Endothelial cell (in vitro differentiated cells): ENCODE data around the gene C8A. TPM values are rescaled to one million over a fixed set of nuclear protein-coding genes. Genes with fewer than 3 reads are reported as not detected.

Experiments
- DNase-seq: peaks from one replicate; pipeline ENCODE4 v3.0.0; 2021; ENCODE audit warnings: low spot score
- H3K27ac Mint-ChIP-seq: one replicate; pipeline ENCODE4 v1.8.0; 2021; ENCODE audit warnings: mixed read lengths, inconsistent platforms; ENCODE audit not compliant: unreplicated experiment
- H3K27me3 Mint-ChIP-seq: one replicate; pipeline ENCODE4 v1.8.0; 2021; ENCODE audit warnings: mild to moderate bottlenecking, moderate library complexity, mixed read lengths, inconsistent platforms; ENCODE audit not compliant: unreplicated experiment
- H3K36me3 Mint-ChIP-seq: one replicate; pipeline ENCODE4 v1.8.0; 2021; ENCODE audit warnings: mild to moderate bottlenecking, low read depth, mixed read lengths, inconsistent platforms; ENCODE audit not compliant: unreplicated experiment
- H3K4me1 Mint-ChIP-seq: one replicate; pipeline ENCODE4 v1.8.0; 2021; ENCODE audit warnings: mild to moderate bottlenecking, mixed read lengths, inconsistent platforms; ENCODE audit not compliant: unreplicated experiment
- H3K4me3 Mint-ChIP-seq: one replicate; pipeline ENCODE4 v1.8.0; 2021; ENCODE audit warnings: mild to moderate bottlenecking, mixed read lengths, inconsistent platforms; ENCODE audit not compliant: unreplicated experiment
- H3K9me3 Mint-ChIP-seq: one replicate; pipeline ENCODE4 v1.8.0; 2021; ENCODE audit warnings: mixed read lengths, inconsistent platforms; ENCODE audit not compliant: unreplicated experiment
- CTCF ChIP-seq: fragments of 200-600 bp; sonication (generic); IDR thresholded peaks from one replicate; pipeline ENCODE4 v1.5.0; 2021; ENCODE audit warnings: antibody characterized with exemption; ENCODE audit not compliant: unreplicated experiment
- total RNA-seq: library from RNA; stranded (reverse); fragmentation: NEBNext Ultra II Directional; extraction: Animal tissue kit (Norgen Biotek cat#: 25700); gene quantifications from one replicate; pipeline ENCODE4 v1.2.1, GENCODE V29; 2021; ENCODE audit not compliant: unreplicated experiment

Gene C8A
- total RNA-seq, 1 donor from 2014 or later: not detected

GRCh38 chr1:56938646-56939045 is 84.0 kb downstream of the C8A start:
- no peak overlapping the region for H3K4me3 Mint-ChIP-seq
- H3K4me1 Mint-ChIP-seq: no peaks in the 10 kb centered on the region
- H3K36me3 Mint-ChIP-seq: no peaks in the 10 kb centered on the region
- no peak for DNase-seq
- H3K27me3 Mint-ChIP-seq: no peaks in the 10 kb centered on the region
- no peak for TF ChIP-seq CTCF
- no peak overlapping the region for H3K27ac Mint-ChIP-seq
- H3K9me3 Mint-ChIP-seq: no peaks in the 10 kb centered on the region

- TF ChIP-seq CTCF: no peak
- Mint-ChIP-seq H3K4me3 (no peak overlapping the region), H3K36me3 (no peaks in the 10 kb centered on the region), H3K4me1 (no peaks in the 10 kb centered on the region), H3K9me3 (no peaks in the 10 kb centered on the region), H3K27ac (no peak overlapping the region), H3K27me3 (no peaks in the 10 kb centered on the region)
- DNase-seq: no peak
Observed at GRCh38 chr1:56939209-56939608, 84.6 kb downstream of the C8A start.

- Mint-ChIP-seq H3K27me3 (no peaks in the 10 kb centered on the region), H3K27ac (no peak overlapping the region), H3K4me1 (no peaks in the 10 kb centered on the region), H3K4me3 (no peak overlapping the region), H3K9me3 (no peaks in the 10 kb centered on the region), H3K36me3 (no peaks in the 10 kb centered on the region)
- DNase-seq: no peak
- no peak for TF ChIP-seq CTCF
Observed at GRCh38 chr1:56940039-56940438, 85.4 kb downstream of the C8A start.

- no peaks in the 10 kb centered on the region for H3K9me3 Mint-ChIP-seq
- H3K4me3 Mint-ChIP-seq: no peak overlapping the region
Observed at GRCh38 chr1:56948403-56949023, 93.9 kb downstream of the C8A start.

GRCh38 chr1:56952501-56952900 is 97.9 kb downstream of the C8A start:
- DNase-seq: no peak
- Mint-ChIP-seq H3K27me3 (no peaks in the 10 kb centered on the region), H3K4me1 (no peaks in the 10 kb centered on the region), H3K4me3 (no peak overlapping the region), H3K36me3 (no peaks in the 10 kb centered on the region), H3K9me3 (no peaks in the 10 kb centered on the region), H3K27ac (no peak overlapping the region)
- no peak for TF ChIP-seq CTCF

More at GRCh38 chr1:56948403-56949023, 93.9 kb downstream of the C8A start:
- DNase-seq: no peak
- Mint-ChIP-seq H3K4me1 (peaks cover 3% of the 10 kb centered on the region), H3K36me3 (no peaks in the 10 kb centered on the region), H3K27me3 (no peaks in the 10 kb centered on the region), H3K27ac (no peak overlapping the region)
- TF ChIP-seq CTCF: no peak
